HG02884 (cell line): ENCODE measurements around the gene LPAR5.

Experiments
- ATAC-seq: cut with Tn5 transposase; IDR thresholded peaks from one replicate; pipeline ENCODE4 v1.9.1; 2021; ENCODE audit warnings: mild to moderate bottlenecking, moderate library complexity; ENCODE audit not compliant: unreplicated experiment

LPAR5 gene

GRCh38 chr12:6639151-6639801 lies 3.5 kb upstream of the LPAR5 start:
- no peak for ATAC-seq

- ATAC-seq: no peak
Observed at GRCh38 chr12:6638305-6638704, 2.5 kb upstream of the LPAR5 start.

GRCh38 chr12:6635375-6635855 lies 344 bp downstream of the LPAR5 start:
- ATAC-seq: no peak

DNA sequence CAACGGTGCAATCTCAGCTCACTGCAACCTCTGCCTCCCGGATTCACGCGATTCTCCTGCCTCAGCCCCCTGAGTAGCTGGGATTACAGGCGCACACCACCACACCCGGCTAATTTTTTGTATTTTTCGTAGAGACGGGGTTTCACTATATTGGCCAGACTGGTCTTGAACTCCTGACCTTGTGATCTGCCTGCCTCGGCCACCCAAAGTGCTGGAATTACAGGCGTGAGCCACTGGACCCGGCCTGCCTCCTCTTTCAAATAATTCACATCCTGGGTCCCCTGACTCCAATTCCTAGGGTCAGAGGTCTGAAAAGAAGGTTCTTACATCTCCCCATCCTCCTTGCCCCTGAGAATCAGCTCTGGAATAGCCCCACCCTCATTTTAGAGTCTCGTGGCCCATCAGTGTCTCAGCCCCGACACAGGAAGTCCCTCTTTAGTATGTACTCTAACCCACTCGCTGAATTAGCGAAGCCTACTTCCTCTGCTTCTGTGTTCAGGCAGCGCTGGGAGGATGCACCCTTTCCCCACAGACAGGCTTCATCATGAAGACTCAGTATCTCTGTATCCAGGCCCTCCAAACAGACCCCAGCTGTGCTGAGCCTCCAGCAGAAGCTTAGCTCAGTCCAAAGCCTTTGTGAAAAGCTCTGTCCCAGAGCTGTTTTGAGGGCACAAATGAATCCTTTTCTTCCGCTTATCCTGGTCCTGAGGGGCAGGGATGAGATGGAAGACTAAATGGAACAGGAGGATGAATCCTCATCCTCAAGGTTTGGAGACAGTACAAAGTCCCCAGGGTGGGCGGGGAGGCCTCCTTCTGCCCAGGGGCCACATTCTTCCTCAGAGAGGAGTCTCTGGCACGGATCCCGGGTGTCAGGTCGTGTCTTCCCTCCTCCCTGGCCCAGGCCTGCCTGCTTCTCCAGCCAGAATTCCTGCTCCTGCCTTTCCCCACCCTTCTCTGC lies 3.5 kb downstream of the LPAR5 start:
- ATAC-seq: no peak

DNA sequence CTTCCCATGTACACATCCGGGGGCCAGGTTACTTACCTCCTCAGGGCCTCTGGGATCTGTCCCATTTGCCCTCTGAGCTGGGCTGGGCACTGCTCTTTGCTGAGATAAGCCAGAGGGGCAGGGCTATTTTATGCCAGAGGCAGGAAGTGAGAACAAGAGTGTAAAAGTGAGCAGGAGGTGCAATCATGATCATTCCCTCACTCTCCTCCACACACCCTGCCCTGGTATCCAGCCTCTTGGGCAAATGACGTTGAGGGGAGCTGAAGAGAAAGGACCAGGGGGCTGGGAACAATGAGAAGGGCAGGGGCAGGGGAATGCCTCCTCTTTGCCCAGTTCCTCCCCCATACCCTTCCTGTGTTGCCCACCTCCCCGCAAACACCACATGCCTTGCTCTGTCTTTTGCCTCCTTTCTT lies 4.2 kb downstream of the LPAR5 start:
- no peak for ATAC-seq

DNA sequence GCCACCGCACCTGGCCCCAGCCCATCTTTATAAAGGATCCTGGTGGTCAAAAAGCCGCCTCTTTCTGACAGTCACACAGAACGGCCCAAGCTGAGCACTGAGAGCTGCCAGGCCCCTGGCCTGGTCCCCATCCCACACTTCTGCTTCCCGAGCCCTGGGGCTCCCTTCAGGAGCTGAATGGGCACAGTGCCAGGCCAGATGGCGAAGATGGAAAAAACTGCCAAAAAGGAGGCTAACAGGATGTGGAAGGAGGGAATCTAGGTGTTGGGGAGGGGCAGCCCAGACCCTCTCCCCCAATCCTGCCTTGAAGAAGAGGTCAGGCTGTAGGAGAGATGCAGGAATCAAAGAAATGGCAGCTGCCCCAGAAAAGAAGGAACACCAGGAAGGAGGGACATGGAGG lies 5.0 kb downstream of the LPAR5 start:
- no peak for ATAC-seq

DNA sequence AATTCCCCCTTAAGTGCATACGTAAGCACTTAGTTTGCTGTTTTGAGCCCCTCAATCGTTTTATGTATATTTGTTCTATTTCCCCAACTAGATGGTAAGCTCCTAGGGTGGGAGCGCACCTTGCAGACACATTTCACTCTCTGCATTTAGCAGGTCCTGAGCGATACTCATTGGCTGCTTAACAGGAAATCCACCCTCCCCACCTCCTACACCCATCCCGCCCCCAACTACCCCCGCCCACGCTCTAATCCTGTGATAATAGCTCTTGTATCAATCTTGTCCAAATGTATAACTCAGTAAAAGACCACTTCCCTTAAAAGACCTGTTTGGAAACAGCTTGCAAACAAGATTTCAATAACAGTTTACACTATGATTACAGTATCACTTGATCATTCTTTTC lies 8.1 kb downstream of the LPAR5 start:
- no peak for ATAC-seq

DNA sequence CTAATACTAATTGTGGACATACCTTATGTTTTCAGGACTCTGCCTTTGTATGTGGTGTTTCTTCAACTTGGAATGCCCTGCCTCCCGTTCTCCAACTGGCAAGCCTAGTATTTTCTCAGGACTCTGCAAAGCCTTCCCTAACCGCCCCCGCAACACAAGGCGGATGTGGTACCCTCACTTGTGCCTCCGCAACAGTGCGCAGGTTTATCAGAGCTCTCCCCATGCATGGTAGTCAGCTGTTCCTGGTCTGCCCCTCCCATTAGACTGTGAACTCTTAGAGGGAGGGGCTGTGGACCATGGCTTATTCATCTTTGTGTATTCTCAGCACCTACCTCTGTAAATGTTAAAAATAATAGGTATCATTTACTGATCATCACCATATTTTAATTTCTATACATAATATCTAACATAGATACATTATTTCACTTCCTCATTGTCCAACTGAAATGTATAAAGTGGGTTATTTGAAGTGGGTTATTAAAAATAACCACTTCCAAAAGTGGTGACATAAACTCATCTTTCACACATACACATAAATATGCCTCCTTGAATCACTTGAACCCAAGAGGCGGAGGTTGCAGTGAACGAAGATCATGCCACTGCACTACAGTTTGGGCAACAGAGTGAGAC lies 9.0 kb downstream of the LPAR5 start:
- no peak for ATAC-seq

DNA sequence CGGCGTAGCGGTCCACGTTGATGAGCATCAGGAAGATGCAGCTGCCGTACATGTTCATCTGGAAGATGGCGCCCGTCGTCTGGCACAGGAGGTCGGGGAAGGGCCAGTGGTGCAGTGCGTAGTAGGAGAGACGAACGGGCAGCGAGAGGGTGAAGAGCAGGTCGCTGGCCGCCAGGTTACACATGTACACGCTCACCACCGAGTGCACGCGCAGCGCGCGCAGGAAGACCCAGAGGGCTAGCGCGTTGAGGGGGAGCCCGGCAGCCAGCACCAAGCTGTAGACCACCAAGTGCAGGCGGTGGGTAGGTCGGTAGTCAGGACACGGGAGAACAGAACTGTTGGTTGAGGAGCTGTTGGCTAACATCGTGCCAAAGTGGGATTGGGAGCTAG lies 14.9 kb downstream of the LPAR5 start:
- no peak for ATAC-seq

DNA sequence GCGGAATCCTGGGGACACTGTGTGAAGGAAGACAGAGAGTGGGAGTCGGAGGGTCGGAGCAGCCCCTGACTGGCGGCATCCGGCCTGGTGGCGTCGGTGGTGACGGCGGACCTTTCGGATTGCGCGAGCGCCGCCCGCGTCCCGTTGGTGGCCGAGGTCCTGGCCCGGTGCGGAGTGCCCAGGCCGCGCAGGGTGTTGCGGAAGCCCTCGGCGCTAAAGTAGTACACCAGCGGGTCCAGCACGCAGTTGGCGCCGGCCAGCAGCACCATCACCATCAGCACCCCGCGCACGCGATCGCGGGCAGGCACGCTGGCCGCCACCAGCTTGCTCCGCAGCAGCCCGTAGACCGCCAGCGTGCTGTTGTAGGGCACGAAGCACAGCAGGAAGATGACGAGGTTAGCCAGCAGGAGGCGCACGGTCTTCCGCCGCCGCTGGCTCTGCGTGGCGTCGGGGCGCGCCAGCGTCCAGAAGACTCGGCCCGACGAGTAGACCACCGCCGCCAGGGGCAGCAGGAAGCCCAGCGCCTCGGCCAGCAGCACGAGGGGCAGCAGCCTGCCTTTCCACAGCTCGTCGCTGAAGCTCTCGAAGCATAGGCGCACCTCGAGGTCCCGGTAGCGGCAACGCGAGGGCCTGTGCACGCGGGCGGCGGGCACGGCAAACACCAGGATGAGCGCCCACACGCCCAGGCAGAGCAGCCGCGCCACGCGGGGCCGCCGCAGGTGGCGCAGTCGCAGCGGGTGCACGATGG lies 15.4 kb downstream of the LPAR5 start:
- ATAC-seq: no peak

GRCh38 chr12:6618483-6619225 lies 17.1 kb downstream of the LPAR5 start:
- no peak for ATAC-seq

GRCh38 chr12:6615802-6616201 lies 20.0 kb downstream of the LPAR5 start:
- ATAC-seq: no peak

DNA sequence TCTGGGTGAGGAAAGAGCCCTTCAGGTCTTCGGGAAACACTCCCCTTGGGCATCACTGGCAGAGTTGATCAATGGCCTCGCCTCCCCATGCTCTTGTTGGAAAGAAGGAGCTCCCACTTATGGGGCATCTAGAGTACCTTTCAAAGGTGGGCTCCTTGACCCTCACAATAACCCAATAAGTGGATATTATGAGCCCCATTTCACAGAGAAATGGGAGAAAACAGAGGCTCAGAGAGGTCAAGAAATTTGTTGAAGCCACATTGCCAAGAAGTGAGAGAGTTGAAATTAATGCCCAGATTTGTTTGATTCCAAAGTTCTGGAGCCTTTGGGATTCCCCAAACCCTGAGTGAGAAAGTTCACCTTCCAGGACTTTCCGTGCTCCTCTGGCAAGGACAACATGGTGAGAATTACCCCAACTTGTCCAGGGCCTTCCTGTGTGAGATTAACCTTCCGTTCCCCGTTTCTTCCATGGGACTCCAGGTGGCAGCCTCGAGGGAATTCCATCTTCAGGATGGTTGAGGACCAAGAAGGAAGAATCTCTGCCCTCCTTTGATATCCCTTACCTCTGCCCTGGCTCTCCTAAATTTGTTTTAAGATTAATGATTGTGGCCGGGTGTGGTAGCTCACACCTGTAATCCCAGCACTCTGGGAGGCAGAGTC lies 21.1 kb downstream of the LPAR5 start:
- no peak for ATAC-seq

- ATAC-seq: no peak
Observed at GRCh38 chr12:6613776-6614512, 21.8 kb downstream of the LPAR5 start.

DNA sequence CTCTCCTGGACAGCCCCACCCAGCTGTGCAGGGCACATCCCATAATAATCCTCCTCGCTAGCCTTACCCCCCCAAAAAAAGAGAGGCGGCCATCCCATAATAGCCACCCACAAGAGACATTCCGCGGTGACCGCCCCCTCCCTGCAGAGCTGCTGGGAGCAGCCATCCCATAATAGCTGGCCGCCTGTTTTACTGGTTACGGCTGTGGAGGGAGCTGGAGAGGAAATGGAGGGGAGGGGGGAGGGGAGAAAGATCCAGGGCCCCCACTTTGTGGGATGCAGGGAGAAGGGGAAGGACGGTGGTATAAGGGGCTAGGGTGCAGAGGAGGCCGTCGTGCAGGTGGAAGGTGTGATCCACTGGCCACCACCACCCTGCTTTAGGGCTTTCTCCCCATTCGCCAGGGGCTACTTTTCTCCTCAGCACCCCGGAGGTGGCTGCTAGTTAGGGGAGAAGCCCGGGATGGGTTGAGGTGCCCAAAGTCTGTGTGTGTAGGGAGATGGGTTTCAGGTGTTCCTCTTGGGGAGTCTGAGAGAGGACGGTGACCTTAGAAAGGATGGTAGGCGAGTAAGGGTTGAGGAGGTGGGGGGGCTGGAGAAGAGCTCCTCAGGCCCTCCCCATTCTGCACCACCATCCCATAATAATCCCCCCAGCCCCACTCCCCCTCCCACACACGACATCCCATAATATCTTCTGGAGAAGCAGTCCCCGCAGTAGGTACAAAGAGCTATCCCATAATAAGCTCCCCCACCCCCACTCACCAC lies 22.6 kb downstream of the LPAR5 start:
- ATAC-seq: no peak

DNA sequence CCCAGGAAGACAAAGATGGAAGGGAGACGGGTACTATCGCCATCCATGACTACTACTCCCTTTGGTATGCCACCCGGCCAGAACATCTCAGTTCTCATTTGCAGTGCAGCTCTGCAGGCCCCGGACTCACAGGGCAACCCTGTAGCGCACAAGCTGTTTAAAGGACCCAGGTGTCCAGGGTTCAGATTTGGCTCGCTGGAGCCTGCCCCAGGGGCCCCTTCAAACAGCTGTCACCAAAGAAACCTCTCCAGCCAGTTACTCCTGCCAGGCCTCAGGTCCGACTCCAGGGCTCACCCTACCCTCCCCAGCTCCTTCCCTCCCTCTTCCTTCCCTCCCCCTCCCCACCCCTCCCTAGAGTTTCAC lies 23.1 kb downstream of the LPAR5 start:
- ATAC-seq: no peak

GRCh38 chr12:6612247-6612646 lies 23.5 kb downstream of the LPAR5 start:
- no peak for ATAC-seq

DNA sequence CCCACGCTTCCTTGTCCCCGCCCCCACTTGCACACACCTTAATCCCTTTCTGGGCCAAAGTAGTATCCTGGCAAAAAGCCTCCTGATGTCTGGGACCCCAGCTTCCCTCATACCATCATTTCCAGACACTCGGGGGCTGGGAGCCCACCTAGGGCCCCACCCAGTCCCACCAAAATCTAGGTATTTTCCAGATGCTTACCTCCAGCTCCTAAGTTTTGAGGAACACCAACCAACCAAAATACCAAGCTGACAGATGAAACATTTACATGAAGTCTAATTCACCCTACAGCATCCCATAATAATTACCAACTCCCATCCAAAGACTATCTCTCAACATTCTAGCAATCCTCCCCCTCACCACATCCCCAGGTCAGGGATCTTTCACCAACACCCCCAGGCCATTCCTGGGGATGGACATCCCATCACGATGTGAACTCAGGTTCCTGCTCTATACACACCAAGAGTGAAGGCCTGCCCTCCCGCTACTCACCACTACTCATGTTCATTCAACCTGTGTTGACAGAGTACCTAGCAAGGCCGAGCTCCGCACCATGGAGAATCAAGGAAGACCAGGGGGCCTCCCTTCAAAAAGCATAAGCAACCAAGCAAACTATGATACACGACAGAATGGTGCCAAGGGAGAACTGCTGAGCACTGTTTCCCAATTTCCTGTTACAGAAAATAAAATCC lies 27.0 kb downstream of the LPAR5 start:
- ATAC-seq: no peak
